ENCODE measurements around the gene RBM15.

- TF ChIP-seq, protein P1, sequence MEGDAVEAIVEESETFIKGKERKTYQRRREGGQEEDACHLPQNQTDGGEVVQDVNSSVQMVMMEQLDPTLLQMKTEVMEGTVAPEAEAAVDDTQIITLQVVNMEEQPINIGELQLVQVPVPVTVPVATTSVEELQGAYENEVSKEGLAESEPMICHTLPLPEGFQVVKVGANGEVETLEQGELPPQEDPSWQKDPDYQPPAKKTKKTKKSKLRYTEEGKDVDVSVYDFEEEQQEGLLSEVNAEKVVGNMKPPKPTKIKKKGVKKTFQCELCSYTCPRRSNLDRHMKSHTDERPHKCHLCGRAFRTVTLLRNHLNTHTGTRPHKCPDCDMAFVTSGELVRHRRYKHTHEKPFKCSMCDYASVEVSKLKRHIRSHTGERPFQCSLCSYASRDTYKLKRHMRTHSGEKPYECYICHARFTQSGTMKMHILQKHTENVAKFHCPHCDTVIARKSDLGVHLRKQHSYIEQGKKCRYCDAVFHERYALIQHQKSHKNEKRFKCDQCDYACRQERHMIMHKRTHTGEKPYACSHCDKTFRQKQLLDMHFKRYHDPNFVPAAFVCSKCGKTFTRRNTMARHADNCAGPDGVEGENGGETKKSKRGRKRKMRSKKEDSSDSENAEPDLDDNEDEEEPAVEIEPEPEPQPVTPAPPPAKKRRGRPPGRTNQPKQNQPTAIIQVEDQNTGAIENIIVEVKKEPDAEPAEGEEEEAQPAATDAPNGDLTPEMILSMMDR (IDR thresholded peaks at IDR 0.05) = no peak
- TF ChIP-seq POLR2A (IDR thresholded peaks at IDR 0.05) (no peak), POLR2AphosphoS5 (IDR thresholded peaks at IDR 0.05; ENCODE audit: insufficient read depth in 1 of 2, low read depth in 1 of 2) (no peak)
These were observed 45.6 kb downstream of the RBM15 start for GRCh38 chr1:110384581-110385321.

All from vagina (tissue), 2 donors.